AML-193 (cell line): ENCODE data around the gene PDPR.
"Not testable (repeated sequence)": the region's sequence is repeated elsewhere in the genome, so short reads cannot be mapped to it uniquely, and the experiment has no call there.

Source experiments
- DNase-seq, 2 experiments: peaks; one replicate each; lab custom pipeline; 2025; lab: John Stamatoyannopoulos, UW

The PDPR gene

GRCh38 chr16:70162041-70162451 lies 47.9 kb downstream of the PDPR start:
- DNase-seq: no peak

- DNase-seq: peak in 1 of 2 experiments; percentile 0
Observed at GRCh38 chr16:70163596-70163995, 49.5 kb downstream of the PDPR start.

GRCh38 chr16:70166688-70167087 lies 52.6 kb downstream of the PDPR start:
- DNase-seq: not testable (repeated sequence)

GRCh38 chr16:70173212-70173837 lies 59.2 kb downstream of the PDPR start, which contains the start of gene CLEC18C:
Gene CLEC18C, plus strand, starts transcription at chr16:70173787. Its CDS starts 492 bp downstream, at chr16:70174279.
- not testable (repeated sequence) for DNase-seq

GRCh38 chr16:70173916-70174315 lies 59.8 kb downstream of the PDPR start:
- not testable (repeated sequence) for DNase-seq

GRCh38 chr16:70174387-70174932 lies 60.3 kb downstream of the PDPR start:
- DNase-seq: not testable (repeated sequence)

- not testable (repeated sequence) for DNase-seq
Observed at GRCh38 chr16:70187858-70188607, 73.9 kb downstream of the PDPR start.

GRCh38 chr16:70188608-70188915 lies 74.4 kb downstream of the PDPR start:
- not testable (repeated sequence) for DNase-seq

- not testable (repeated sequence) for DNase-seq
Observed at GRCh38 chr16:70190574-70190973, 76.4 kb downstream of the PDPR start.

- DNase-seq: not testable (repeated sequence)
Observed at GRCh38 chr16:70196683-70197300, 82.7 kb downstream of the PDPR start.

- DNase-seq: not testable (repeated sequence)
Observed at GRCh38 chr16:70197611-70198010, 83.5 kb downstream of the PDPR start.

GRCh38 chr16:70198230-70198629 lies 84.1 kb downstream of the PDPR start:
- DNase-seq: not testable (repeated sequence)

- DNase-seq: not testable (repeated sequence)
Observed at GRCh38 chr16:70198666-70199065, 84.5 kb downstream of the PDPR start.

GRCh38 chr16:70199170-70199569 lies 85.0 kb downstream of the PDPR start:
- DNase-seq: not testable (repeated sequence)

GRCh38 chr16:70200063-70200462 lies 85.9 kb downstream of the PDPR start:
- DNase-seq: not testable (repeated sequence)

GRCh38 chr16:70203508-70203907 lies 89.4 kb downstream of the PDPR start:
- DNase-seq: not testable (repeated sequence)

- not testable (repeated sequence) for DNase-seq
Observed at GRCh38 chr16:70204010-70204409, 89.9 kb downstream of the PDPR start.

GRCh38 chr16:70204668-70205405 lies 90.7 kb downstream of the PDPR start:
- DNase-seq: not testable (repeated sequence)

- DNase-seq: not testable (repeated sequence)
Observed at GRCh38 chr16:70206382-70206781, 92.2 kb downstream of the PDPR start.
